Left ventricle myocardium inferior (tissue), 1 donor: ENCODE measurements around the gene ATRN. TPM values are rescaled to one million over a fixed set of nuclear protein-coding genes. Genes with fewer than 3 reads are reported as not detected.

Source experiments
- DNase-seq: peaks from one replicate; pipeline ENCODE4 v3.0.0-alpha.2; 2020
- H3K27ac ChIP-seq: fragments of 200-600 bp; replicated peaks from 2 replicates; pipeline ENCODE4 v1.8.0; 2021
- H3K27me3 ChIP-seq: fragments of 200-600 bp; 2 replicates; pipeline ENCODE4 v1.8.0; 2021; ENCODE audit warnings: low read depth
- H3K36me3 ChIP-seq: fragments of 200-600 bp; 2 replicates; pipeline ENCODE4 v1.8.0; 2021
- H3K4me1 ChIP-seq: fragments of 200-600 bp; 2 replicates; pipeline ENCODE4 v1.8.0; 2021
- H3K4me3 ChIP-seq: fragments of 200-600 bp; 2 replicates; pipeline ENCODE4 v1.8.0; 2021; ENCODE audit warnings: mild to moderate bottlenecking, moderate library complexity
- H3K9me3 ChIP-seq: fragments of 200-600 bp; replicated peaks from 2 replicates; pipeline ENCODE4 v1.8.0; 2021
- CTCF ChIP-seq: fragments of 200-600 bp; IDR thresholded peaks from 2 replicates; pipeline ENCODE4 v1.8.0; 2021; ENCODE audit warnings: antibody characterized with exemption, mild to moderate bottlenecking, borderline replicate concordance
- intact Hi-C: fragments of 100-400 bp; cut with micrococcal nuclease; formaldehyde crosslinking; loops from one replicate; pipeline ENCODE4 v1.11.0; 2022
- total RNA-seq: library from RNA; stranded (reverse); fragmentation: NEBNext Ultra II Directional; extraction: Animal tissue kit (Norgen Biotek cat#: 25700); gene quantifications from one replicate; pipeline ENCODE4 v1.2.1, GENCODE V29; 2021
- donor health status: DM: no; HTN: yes; CAD: no; lungs with severe emphysema.

The ATRN gene
- total RNA-seq, 1 donor from 2014 or later: 32.4 TPM

DNA sequence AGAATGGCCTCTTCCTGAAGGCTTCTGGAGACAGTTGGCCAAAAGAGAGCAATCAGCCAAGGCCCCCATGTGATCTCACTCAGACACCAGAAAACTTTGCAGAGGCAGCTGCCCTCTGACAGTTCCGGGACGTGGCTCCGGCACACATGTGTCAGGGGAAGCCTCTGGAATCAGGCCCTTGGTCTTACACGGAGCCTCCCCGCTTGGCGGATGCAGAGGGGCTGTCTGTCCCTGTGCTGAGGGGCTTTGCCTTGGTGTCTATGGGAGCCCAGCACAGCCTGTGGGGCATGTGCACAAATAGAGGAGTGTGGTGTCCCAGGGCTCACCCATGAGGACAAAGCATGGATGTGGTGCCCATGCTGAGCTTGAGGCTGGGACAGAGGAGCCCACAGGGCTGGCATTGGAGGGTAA lies 227.8 kb downstream of the ATRN start:
- no peak for DNase-seq

GRCh38 chr20:3699037-3699436 lies 228.2 kb downstream of the ATRN start:
- TF ChIP-seq CTCF: no peak
- Histone ChIP-seq H3K9me3 (peaks cover 6% of the 10 kb centered on the region), H3K27me3 (no peaks in the 10 kb centered on the region), H3K4me3 (no peak overlapping the region), H3K27ac (no peak overlapping the region), H3K36me3 (no peaks in the 10 kb centered on the region), H3K4me1 (no peaks in the 10 kb centered on the region)
- intact Hi-C loops: no loop called here
- no peak for DNase-seq

More for the DNA sequence above, 227.8 kb downstream of the ATRN start:
- TF ChIP-seq CTCF: no peak
- H3K9me3 ChIP-seq: peaks cover 6% of the 10 kb centered on the region
- no peak overlapping the region for H3K27ac ChIP-seq
- intact Hi-C loops: no loop called here
- H3K4me1 ChIP-seq: no peaks in the 10 kb centered on the region
- no peaks in the 10 kb centered on the region for H3K36me3 ChIP-seq
- no peak overlapping the region for H3K4me3 ChIP-seq
- no peaks in the 10 kb centered on the region for H3K27me3 ChIP-seq

Other genes with a start within 250 kb of the ATRN start
- 0.11 TPM for gene SLC4A11, start 231.8 kb upstream of the ATRN start, total RNA-seq
- gene DNAAF9, start 63.3 kb upstream of the ATRN start, total RNA-seq: 26.2 TPM
- not detected for gene GFRA4, start 192.4 kb downstream of the ATRN start, total RNA-seq
- gene ADAM33, start 211.0 kb downstream of the ATRN start, total RNA-seq: 10.8 TPM
- gene SIGLEC1, start 241.6 kb downstream of the ATRN start, total RNA-seq: 6.4 TPM